Superior temporal gyrus (tissue), 1 donor: ENCODE data around the gene TMEM186.
A peak's percentile ranks its signal among the peaks of the same experiment; 100 is the strongest.
"Not testable (repeated sequence)": the region's sequence is repeated elsewhere in the genome, so short reads cannot be mapped to it uniquely, and the experiment has no call there.

Experiments used
- DNase-seq: peaks from one replicate; pipeline ENCODE4 v3.0.0-alpha.2; 2016; ENCODE audit errors: extremely low spot score

The TMEM186 gene

DNA sequence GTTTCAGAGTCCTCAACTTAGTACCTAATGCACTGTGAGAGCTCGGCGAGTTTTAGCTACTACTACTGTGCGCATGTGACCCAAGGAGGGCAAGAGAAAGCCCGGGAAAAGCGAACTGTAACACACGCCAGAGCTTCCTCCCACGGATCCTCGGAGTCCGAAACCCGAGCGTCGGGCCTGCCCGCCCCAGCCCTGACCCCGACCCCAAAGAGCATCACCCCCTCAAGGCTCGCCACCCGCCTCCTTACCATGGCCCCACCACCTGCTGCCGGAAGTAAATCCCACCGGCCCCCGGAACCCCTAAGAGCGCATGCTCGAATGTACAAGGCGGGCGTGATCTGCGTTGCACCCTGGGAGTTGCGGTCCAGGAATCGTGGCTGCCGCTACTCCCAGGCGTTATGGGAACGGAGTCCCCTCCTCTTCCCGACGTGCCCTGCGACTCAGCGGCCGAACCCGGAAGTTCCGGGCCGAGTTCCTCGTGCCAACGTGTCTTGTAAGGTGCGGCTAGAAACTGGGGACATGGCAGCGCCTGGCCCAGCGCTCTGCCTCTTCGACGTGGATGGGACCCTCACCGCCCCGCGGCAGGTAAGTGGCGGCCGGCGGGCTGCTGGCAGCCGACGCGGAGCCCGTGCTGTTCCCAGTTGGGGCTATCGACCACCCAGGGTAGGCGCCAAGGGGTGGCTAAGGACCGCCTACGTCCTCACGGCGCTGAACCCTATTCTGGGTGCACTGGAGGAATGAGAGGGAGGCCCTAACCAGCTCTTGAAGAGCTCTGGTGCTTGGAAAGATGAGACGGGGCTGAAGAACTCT is at the start of gene TMEM186, which contains the start of gene PMM2:
Gene TMEM186 (minus strand): TSS at position 276 of the 810 bp plus-strand sequence. CDS start 25 bp downstream, at position 251.
Gene PMM2 (plus strand): TSS at position 476 of the 810 bp plus-strand sequence. CDS start 44 bp downstream, at position 520.
- DNase-seq, result peak; percentile 99

GRCh38 chr16:8847145-8847544 is 49.7 kb upstream of the TMEM186 start:
- DNase-seq, result no peak

GRCh38 chr16:8846401-8846932 is 49.0 kb upstream of the TMEM186 start:
- no peak for DNase-seq

GRCh38 chr16:8845699-8846298 is 48.4 kb upstream of the TMEM186 start:
- no peak for DNase-seq

GRCh38 chr16:8843296-8843695 is 45.9 kb upstream of the TMEM186 start:
- DNase-seq, result not testable (repeated sequence)

GRCh38 chr16:8842016-8842415 is 44.6 kb upstream of the TMEM186 start:
- not testable (repeated sequence) for DNase-seq

DNA sequence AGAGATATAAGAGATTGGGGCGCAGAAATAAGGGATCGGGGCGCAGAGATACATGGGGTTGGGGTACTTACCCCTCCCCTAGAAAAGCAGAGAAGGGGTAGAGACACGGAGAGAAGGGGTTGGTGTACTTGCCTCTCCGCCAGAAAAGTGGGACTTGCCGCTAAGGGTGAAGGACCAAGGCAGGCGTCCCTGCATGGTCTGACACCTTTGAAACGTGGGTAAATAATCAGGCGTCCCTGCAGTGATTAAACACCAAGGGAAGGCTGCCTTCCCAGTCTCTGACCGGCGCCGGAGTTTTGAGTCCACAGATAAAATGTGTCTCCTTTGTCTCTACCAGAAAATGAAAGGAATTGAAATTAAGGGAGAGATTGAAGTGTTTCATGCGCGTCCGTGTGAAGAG is 40.2 kb upstream of the TMEM186 start:
- DNase-seq, result not testable (repeated sequence)

DNA sequence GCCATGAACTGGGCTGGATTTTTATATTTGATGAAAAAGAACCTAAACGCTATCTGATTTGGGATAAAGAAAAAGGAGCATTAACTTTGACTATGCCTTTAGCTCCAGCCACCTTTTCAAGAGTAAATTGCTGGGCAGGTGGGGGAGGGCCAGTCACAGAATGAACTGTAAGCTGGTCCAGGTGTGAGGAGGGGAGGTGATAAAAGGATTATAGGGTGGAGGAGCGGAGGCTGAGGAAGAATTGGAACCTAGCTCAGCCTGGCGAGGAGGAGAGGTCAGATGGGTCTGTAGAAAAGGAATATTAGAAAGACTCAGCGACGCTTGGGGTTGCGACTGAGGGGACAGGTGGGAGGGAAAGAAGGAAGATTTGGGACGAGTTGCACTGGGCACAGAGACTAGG is 39.4 kb upstream of the TMEM186 start:
- not testable (repeated sequence) for DNase-seq

DNA sequence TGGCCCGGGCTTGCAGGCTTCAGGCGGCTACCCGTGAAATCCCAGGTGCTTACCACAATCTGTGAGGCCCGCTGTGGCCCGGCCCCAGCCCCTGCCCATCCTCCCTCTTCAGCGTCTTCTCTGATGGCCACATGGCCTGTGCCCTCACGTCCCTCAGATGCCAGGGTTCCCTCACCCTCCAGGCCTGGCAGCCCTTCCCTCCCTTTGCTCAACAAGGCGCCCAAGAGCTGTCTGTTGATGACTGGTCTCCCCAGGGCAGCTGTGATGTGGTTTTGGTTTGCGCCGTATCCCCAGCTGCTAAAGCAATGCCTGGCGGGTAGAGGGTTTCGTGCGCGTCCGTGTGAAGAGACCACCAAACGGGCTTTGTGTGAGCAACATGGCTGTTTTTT is 35.3 kb upstream of the TMEM186 start:
- DNase-seq, result no peak

- no peak for DNase-seq
Measured at GRCh38 chr16:8831871-8832716, 34.7 kb upstream of the TMEM186 start.

GRCh38 chr16:8831450-8831849 is 34.0 kb upstream of the TMEM186 start:
- no peak for DNase-seq

- no peak for DNase-seq
Measured at GRCh38 chr16:8828541-8829165, 31.2 kb upstream of the TMEM186 start.

GRCh38 chr16:8826278-8826879 is 28.9 kb upstream of the TMEM186 start:
- no peak for DNase-seq

DNA sequence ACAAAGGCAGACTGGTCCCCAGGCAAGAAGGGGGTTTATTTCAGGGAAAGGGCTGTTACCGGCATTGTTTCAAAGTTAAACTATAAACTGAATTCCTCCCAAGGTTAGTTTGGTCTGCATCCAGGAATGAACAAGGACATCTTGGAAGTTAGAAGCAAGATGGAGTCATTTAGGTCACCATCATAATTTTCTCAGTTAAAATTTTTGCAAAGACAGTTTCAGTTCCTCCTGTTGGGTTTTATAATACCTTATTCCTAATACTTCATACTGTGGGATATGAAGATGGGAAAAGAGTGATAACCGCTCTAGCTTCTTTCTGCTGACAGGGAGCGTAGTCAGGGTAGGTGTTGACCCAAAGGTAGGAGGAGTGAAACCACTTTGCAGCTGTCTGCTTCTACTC is 25.0 kb upstream of the TMEM186 start:
- no peak for DNase-seq

GRCh38 chr16:8819411-8820034 is 22.1 kb upstream of the TMEM186 start:
- no peak for DNase-seq

DNA sequence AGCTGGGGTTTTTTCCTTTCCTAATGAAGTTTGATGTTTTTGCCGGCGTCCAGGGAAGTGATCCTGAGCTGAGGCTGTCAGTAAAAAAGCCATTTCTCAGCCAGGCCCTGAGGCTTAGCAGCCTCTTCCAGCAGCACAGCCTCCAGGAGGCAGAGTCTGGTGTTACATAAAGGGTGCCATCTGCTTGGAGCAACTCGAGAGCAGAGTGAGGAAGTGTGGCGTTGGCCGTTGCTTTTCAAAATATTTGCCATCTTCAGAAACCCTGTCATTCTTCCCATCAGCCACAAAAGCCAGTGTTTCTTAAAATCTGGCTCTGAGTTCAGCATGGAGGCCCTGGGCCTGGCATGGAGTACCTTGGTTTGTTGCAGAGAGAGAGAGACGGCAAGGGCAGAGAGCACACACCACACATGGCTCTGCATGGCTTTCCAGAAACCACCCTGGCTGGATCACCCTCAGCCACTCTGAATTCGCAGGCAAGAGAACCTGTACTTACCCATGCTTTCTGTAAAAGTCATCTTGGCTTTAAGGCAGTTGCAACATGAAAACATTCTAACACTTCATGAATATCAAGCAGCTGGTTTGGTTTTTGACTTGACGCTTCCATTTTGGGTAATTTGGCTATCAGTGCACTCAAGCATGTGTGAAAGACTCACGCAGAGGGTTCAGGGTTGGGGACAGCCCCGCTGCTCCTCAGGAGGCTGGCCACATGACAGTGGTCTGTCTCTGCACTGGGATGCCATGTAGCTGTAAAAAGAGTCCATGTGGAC is 21.2 kb upstream of the TMEM186 start:
- DNase-seq, result no peak

GRCh38 chr16:8816967-8817655 is 19.7 kb upstream of the TMEM186 start:
- DNase-seq, result no peak

- DNase-seq, result no peak
Measured at GRCh38 chr16:8814095-8814806, 16.8 kb upstream of the TMEM186 start.
